Tibial artery (tissue), 4 donors: Measurements from ENCODE around the gene F2.

Experiments
- DNase-seq, 2 donors: peaks; one replicate each; pipeline ENCODE4 v3.0.0-alpha.2; 2019
- H3K27ac ChIP-seq, 2 donors: fragments of 200-600 bp; sonication (generic) in 1 of 2; 1 replicate in 1 of 2; 2 replicates in 1 of 2; pipeline ENCODE4 v1.5.1; 2018 to 2019; ENCODE audit warnings: mild to moderate bottlenecking in 1 of 2
- H3K27me3 ChIP-seq, 2 donors: fragments of 200-600 bp; sonication (generic) in 1 of 2; one replicate each; pipeline versions ENCODE4 v1.5.1 to v1.6.0; 2016 to 2019
- H3K36me3 ChIP-seq, 3 donors: fragments of 200-600 bp; sonication (generic) in 2 of 3; one replicate each; pipeline ENCODE4 v1.5.1; 2016 to 2019; ENCODE audit warnings: mild to moderate bottlenecking in 2 of 3
- H3K4me1 ChIP-seq, 4 donors: fragments of 200-600 bp; sonication (generic) in 2 of 4; 1 replicate in 3 of 4; 2 replicates in 1 of 4; pipeline ENCODE4 v1.5.1; 2016 to 2019
- H3K4me3 ChIP-seq, 2 donors: fragments of 200-600 bp; sonication (generic) in 1 of 2; 1 replicate in 1 of 2; 2 replicates in 1 of 2; pipeline ENCODE4 v1.5.1; 2018 to 2019; ENCODE audit warnings: mild to moderate bottlenecking in 2 of 2
- H3K9me3 ChIP-seq, 3 donors: fragments of 200-600 bp; sonication (generic) in 1 of 3; one replicate each; pipeline ENCODE4 v1.5.1; 2016 to 2019
- intact Hi-C: fragments of 100-400 bp; cut with DNase I; formaldehyde crosslinking; loops from one replicate; pipeline ENCODE4 v1.15.0; 2023; ENCODE audit warnings: low total_unique reads
- TF ChIP-seq, protein P1 (sequence below), 2 experiments: fragments of 200-600 bp in 1 of 2; fragments of 450-650 bp in 1 of 2; IDR thresholded peaks; one replicate each; pipeline ENCODE4 v1.5.1; 2017 to 2019; ENCODE audit warnings: antibody characterized with exemption in 2 of 2, mild to moderate bottlenecking in 1 of 2, moderate library complexity in 1 of 2

The F2 gene

DNA sequence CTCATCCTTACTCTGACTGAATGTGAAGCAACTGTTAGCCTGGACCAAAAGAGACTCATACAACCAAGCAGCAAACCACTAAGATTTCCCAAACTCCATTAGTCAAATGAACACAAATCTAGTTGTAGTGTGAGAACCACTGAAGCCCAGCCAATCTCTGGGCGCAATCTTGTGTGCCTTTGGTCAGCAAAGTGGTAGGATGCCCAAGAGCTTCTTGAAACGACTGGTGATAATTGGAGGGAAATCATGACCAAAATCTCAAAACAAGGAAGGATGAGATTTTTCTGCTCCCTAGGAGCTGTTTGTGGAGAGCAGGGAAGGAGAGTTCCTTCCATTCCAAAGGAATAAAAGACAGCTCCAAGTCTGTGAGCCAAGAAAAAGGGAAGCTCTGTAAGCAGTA is 24.0 kb downstream of the F2 start:
- intact Hi-C loops = no loop called here
- DNase-seq = no peak
- no peaks in the 10 kb centered on the region for H3K27me3 ChIP-seq
- H3K9me3 ChIP-seq = no peaks in the 10 kb centered on the region
- no peak overlapping the region for H3K4me3 ChIP-seq
- H3K36me3 ChIP-seq = peaks cover 35 to 73% (median 66%) of the 10 kb centered on the region in 3 donors
- no peaks in the 10 kb centered on the region for H3K4me1 ChIP-seq
- TF ChIP-seq, protein P1, sequence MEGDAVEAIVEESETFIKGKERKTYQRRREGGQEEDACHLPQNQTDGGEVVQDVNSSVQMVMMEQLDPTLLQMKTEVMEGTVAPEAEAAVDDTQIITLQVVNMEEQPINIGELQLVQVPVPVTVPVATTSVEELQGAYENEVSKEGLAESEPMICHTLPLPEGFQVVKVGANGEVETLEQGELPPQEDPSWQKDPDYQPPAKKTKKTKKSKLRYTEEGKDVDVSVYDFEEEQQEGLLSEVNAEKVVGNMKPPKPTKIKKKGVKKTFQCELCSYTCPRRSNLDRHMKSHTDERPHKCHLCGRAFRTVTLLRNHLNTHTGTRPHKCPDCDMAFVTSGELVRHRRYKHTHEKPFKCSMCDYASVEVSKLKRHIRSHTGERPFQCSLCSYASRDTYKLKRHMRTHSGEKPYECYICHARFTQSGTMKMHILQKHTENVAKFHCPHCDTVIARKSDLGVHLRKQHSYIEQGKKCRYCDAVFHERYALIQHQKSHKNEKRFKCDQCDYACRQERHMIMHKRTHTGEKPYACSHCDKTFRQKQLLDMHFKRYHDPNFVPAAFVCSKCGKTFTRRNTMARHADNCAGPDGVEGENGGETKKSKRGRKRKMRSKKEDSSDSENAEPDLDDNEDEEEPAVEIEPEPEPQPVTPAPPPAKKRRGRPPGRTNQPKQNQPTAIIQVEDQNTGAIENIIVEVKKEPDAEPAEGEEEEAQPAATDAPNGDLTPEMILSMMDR (IDR thresholded peaks at IDR 0.05) = no peak
- peak overlapping the region in 1 of 2 donors; percentile 41 for H3K27ac ChIP-seq

DNA sequence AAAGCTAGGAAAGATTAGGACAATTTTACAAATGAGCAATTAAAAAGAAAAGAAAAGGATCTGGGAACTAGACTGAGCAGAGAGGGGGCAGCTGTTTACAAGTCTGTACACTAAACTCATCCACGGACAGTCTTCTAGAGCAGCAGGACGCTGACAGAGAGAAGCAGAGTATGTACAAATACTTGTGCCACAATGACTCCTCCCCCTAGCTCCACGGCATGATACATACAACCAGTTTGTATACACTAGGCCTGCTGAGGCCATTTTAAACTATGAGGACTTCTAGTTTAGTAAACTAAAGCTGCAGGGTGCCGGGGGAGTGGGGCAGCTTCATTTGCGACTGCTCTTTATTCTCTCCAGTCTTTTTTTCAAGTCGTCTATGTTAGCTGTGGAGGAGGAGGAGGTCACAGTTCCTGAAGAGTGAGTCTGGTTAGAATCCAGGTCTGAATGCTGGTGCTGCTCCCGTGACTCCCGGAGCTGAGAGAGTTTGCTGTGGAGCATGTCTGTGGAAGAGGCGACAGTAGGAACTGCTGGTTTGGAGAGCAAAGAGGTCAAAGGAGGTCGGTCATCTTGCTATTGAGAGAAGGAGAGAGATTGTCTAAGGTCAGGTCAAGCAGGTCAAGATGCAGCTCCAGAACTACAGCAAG is 24.8 kb downstream of the F2 start:
- H3K36me3 ChIP-seq = peaks cover 43 to 81% (median 74%) of the 10 kb centered on the region in 3 donors
- H3K27ac ChIP-seq = no peak overlapping the region
- H3K4me1 ChIP-seq = no peaks in the 10 kb centered on the region
- intact Hi-C loops = no loop called here
- no peaks in the 10 kb centered on the region for H3K27me3 ChIP-seq
- DNase-seq = no peak
- H3K9me3 ChIP-seq = no peaks in the 10 kb centered on the region
- TF ChIP-seq, protein P1 (IDR thresholded peaks at IDR 0.05) = no peak
- H3K4me3 ChIP-seq = no peak overlapping the region

- H3K4me3 ChIP-seq = no peak overlapping the region
- no peaks in the 10 kb centered on the region for H3K4me1 ChIP-seq
- no peak for DNase-seq
- peaks cover 58 to 96% (median 88%) of the 10 kb centered on the region in 3 donors for H3K36me3 ChIP-seq
- intact Hi-C loops = no loop called here
- TF ChIP-seq, protein P1 (IDR thresholded peaks at IDR 0.05) = no peak
- no peaks in the 10 kb centered on the region for H3K27me3 ChIP-seq
- no peak overlapping the region for H3K27ac ChIP-seq
- H3K9me3 ChIP-seq = no peaks in the 10 kb centered on the region
These were observed 26.3 kb downstream of the F2 start for GRCh38 chr11:46745328-46745727.

GRCh38 chr11:46745995-46746394 is 27.0 kb downstream of the F2 start:
- no peak overlapping the region for H3K4me3 ChIP-seq
- no peaks in the 10 kb centered on the region for H3K4me1 ChIP-seq
- H3K36me3 ChIP-seq = peaks cover 65 to 100% (median 94%) of the 10 kb centered on the region in 3 donors
- TF ChIP-seq, protein P1 (IDR thresholded peaks at IDR 0.05) = no peak
- intact Hi-C loops = no loop called here
- no peak for DNase-seq
- H3K27me3 ChIP-seq = no peaks in the 10 kb centered on the region
- no peak overlapping the region for H3K27ac ChIP-seq
- H3K9me3 ChIP-seq = no peaks in the 10 kb centered on the region

DNA sequence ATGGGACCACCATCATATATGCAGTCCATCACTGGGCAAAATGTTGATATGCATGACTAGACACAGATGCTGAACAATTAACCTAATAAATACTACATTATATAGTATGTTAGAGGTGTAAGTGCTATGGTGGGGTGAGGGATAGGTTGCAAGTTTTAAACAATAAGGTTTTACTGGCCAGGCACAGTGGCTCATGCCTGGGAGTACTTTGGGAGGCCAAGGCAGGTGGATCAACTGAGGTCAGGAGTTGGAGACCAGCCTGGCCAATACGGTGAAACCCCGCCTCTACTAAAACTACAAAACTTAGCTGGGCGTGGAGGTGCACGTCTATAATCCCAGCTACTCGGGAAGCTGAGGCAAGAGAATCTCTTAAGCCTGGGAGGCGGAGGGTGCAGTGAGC is 28.1 kb downstream of the F2 start:
- Histone ChIP-seq H3K9me3 (no peaks in the 10 kb centered on the region), H3K36me3 (peaks cover 74 to 98% (median 90%) of the 10 kb centered on the region in 3 donors), H3K4me3 (no peak overlapping the region), H3K27ac (no peak overlapping the region), H3K4me1 (no peaks in the 10 kb centered on the region), H3K27me3 (no peaks in the 10 kb centered on the region)
- no peak for DNase-seq
- TF ChIP-seq, protein P1 (IDR thresholded peaks at IDR 0.05) = no peak
- intact Hi-C loops = no loop called here
